CD14-positive monocyte (primary cell): ENCODE measurements around the gene TXNDC15. TPM values are rescaled to one million over a fixed set of nuclear protein-coding genes. Genes with fewer than 3 reads are reported as not detected.

ENCODE experiments used
- DNase-seq, 3 donors: peaks; one replicate each; pipeline ENCODE4 v3.0.0-alpha.2; 2011 to 2022
- H2AFZ ChIP-seq: 2 replicates; pipeline ENCODE4 v1.6.0; 2012; ENCODE audit warnings: mild to moderate bottlenecking, low read depth, low read length, inconsistent platforms; ENCODE audit not compliant: insufficient read depth, poor library complexity, severe bottlenecking
- H3K27ac ChIP-seq, 2 donors: 1 replicate in 1 of 2; 2 replicates in 1 of 2; pipeline ENCODE4 v1.5.1; 2012 to 2013; ENCODE audit warnings: low read length in 2 of 2, control low read depth in 1 of 2, inconsistent platforms in 1 of 2, low read depth in 1 of 2, mild to moderate bottlenecking in 1 of 2
- H3K27me3 ChIP-seq, 2 donors: one replicate each; pipeline versions ENCODE4 v1.6.0 to v1.6.1; 2011 to 2013; ENCODE audit warnings: low read length in 2 of 2; ENCODE audit not compliant: control insufficient read depth in 2 of 2, insufficient read depth in 2 of 2
- H3K36me3 ChIP-seq, 2 donors: replicated peaks in 1 of 2; 1 replicate in 1 of 2; 2 replicates in 1 of 2; pipeline versions ENCODE4 v1.5.1 to v1.6.1; 2012 to 2013; ENCODE audit warnings: low read length in 2 of 2, control low read depth in 1 of 2, inconsistent platforms in 1 of 2, mild to moderate bottlenecking in 1 of 2; ENCODE audit not compliant: insufficient read depth in 2 of 2, control insufficient read depth in 1 of 2
- H3K4me1 ChIP-seq, 2 donors: 1 replicate in 1 of 2; 2 replicates in 1 of 2; pipeline versions ENCODE4 v1.5.1 to v1.6.1; 2012 to 2013; ENCODE audit warnings: low read length in 2 of 2, control low read depth in 1 of 2, inconsistent platforms in 1 of 2, mild to moderate bottlenecking in 1 of 2, moderate library complexity in 1 of 2; ENCODE audit not compliant: insufficient read depth in 2 of 2, control insufficient read depth in 1 of 2
- H3K4me2 ChIP-seq: replicated peaks from 2 replicates; pipeline ENCODE3; 2012; ENCODE audit warnings: low read length, moderate library complexity, mild to moderate bottlenecking; ENCODE audit not compliant: poor library complexity, severe bottlenecking; ENCODE audit errors: extremely low read depth
- H3K4me3 ChIP-seq, 3 experiments: fragments of 200-600 bp in 1 of 3; sonication (generic) in 1 of 3; replicated peaks in 1 of 3; 1 replicate in 2 of 3; 2 replicates in 1 of 3; pipeline ENCODE4 v1.5.1; 2011 to 2013; ENCODE audit warnings: low read length in 3 of 3, mild to moderate bottlenecking in 3 of 3, control low read depth in 2 of 3, low read depth in 2 of 3, inconsistent platforms in 1 of 3, moderate library complexity in 1 of 3
- H3K79me2 ChIP-seq: 2 replicates; pipeline ENCODE4 v1.6.0; 2012; ENCODE audit warnings: mild to moderate bottlenecking, control low read depth, inconsistent platforms, low read length, moderate library complexity; ENCODE audit not compliant: insufficient read depth
- H3K9ac ChIP-seq: 2 replicates; pipeline ENCODE4 v1.6.0; 2017; ENCODE audit warnings: low read length, mild to moderate bottlenecking; ENCODE audit not compliant: insufficient read depth, poor library complexity, severe bottlenecking
- H3K9me3 ChIP-seq, 2 donors: replicated peaks in 1 of 2; 1 replicate in 1 of 2; 2 replicates in 1 of 2; pipeline versions ENCODE4 v1.5.1 to v1.6.1; 2012 to 2013; ENCODE audit warnings: low read length in 2 of 2, control low read depth in 1 of 2; ENCODE audit not compliant: control insufficient read depth in 1 of 2, insufficient read depth in 1 of 2
- H4K20me1 ChIP-seq: 2 replicates; pipeline ENCODE4 v1.6.0; 2012; ENCODE audit warnings: mild to moderate bottlenecking, low read length, control low read depth, moderate library complexity; ENCODE audit not compliant: insufficient read depth
- H3K27ac Mint-ChIP-seq, 7 donors: one replicate each; pipeline ENCODE4 v1.8.0; 2020; ENCODE audit warnings: mild to moderate bottlenecking in 7 of 7, mixed read lengths in 7 of 7, moderate library complexity in 6 of 7, inconsistent platforms in 2 of 7
- H3K27me3 Mint-ChIP-seq, 3 donors: one replicate each; pipeline ENCODE4 v1.8.0; 2021 to 2022; ENCODE audit warnings: low read depth in 3 of 3, mild to moderate bottlenecking in 3 of 3, mixed read lengths in 3 of 3, moderate library complexity in 3 of 3, inconsistent platforms in 1 of 3
- H3K36me3 Mint-ChIP-seq, 2 donors: one replicate each; pipeline ENCODE4 v1.8.0; 2020; ENCODE audit warnings: mixed read lengths in 2 of 2, inconsistent platforms in 1 of 2, mild to moderate bottlenecking in 1 of 2
- H3K4me1 Mint-ChIP-seq: one replicate; pipeline ENCODE4 v1.8.0; 2020; ENCODE audit warnings: mild to moderate bottlenecking, mixed read lengths
- H3K4me3 Mint-ChIP-seq, 2 donors: one replicate each; pipeline ENCODE4 v1.8.0; 2020; ENCODE audit warnings: mild to moderate bottlenecking in 2 of 2, mixed read lengths in 2 of 2, moderate library complexity in 1 of 2
- H3K9me3 Mint-ChIP-seq, 7 donors: one replicate each; pipeline ENCODE4 v1.8.0; 2020 to 2022; ENCODE audit warnings: mixed read lengths in 7 of 7, mild to moderate bottlenecking in 6 of 7, moderate library complexity in 6 of 7, inconsistent platforms in 2 of 7
- WGBS: methylation state at CpG from one replicate; pipeline ENCODE4 v1.1.5; 2013; ENCODE audit warnings: missing lambda C conversion rate; ENCODE audit not compliant: insufficient coverage; 5-methylcytosine and 5-hydroxymethylcytosine counted together
- intact Hi-C, 2 donors: fragments of 100-400 bp; cut with micrococcal nuclease; formaldehyde crosslinking; loops; one replicate each; pipeline versions ENCODE4 v1.15.0 to v1.15.1; 2023
- polyA plus RNA-seq, 3 donors: library from polyadenylated mRNA; depleted of rRNA in 1 of 3; unstranded in 2 of 3; stranded (reverse) in 1 of 3; fragments of 300-500 nt in 2 of 3; fragments of >200 nt in 1 of 3; fragmentation: Illumina TruSeq in 2 of 3; gene quantifications; 1 replicate in 2 of 3; 2 replicates in 1 of 3; pipeline ENCODE4 v1.2.3, GENCODE V29; 2012 to 2021
- TF ChIP-seq, protein P1 (sequence below): fragments of 200-600 bp; IDR thresholded peaks from one replicate; pipeline ENCODE4 v1.8.0; 2022; ENCODE audit warnings: antibody characterized with exemption, mild to moderate bottlenecking

The TXNDC15 gene
- polyA plus RNA-seq, 3 donors: 24.1 to 30.9 (median 28.0) TPM

DNA sequence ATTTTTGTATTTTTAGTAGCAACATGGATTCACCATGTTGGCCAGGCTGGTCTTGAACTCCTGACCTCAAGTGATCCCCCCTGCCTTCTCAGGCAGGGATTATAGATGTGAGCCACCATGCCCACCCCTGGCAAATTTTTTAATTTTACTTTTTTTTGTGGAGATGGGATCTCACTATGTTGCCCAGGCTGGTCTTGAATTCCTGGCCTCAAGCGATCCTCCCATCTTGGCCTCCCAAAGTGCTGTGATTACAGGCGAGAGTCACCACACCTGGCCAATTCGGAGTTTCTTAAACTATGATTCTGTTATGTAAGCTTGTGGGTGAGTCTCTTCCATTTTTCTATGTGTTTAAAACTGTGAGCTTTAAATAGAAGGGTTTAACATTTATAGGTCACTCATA lies 58.3 kb downstream of the TXNDC15 start:
- H3K9me3 ChIP-seq: no peaks in the 10 kb centered on the region
- H3K9ac ChIP-seq: no peak overlapping the region
- H3K4me1 ChIP-seq: no peaks in the 10 kb centered on the region
- H3K36me3 Mint-ChIP-seq: peaks cover 46 to 60% of the 10 kb centered on the region in 2 donors
- intact Hi-C loops: no loop called here
- WGBS: 100% methylated on average over 2 of the region's 3 CpGs
- no peak overlapping the region for H3K4me3 ChIP-seq
- H3K9me3 Mint-ChIP-seq: no peaks in the 10 kb centered on the region
- no peaks in the 10 kb centered on the region for H3K27me3 ChIP-seq
- no peaks in the 10 kb centered on the region for H3K4me1 Mint-ChIP-seq
- H2AFZ ChIP-seq: no peak overlapping the region
- no peaks in the 10 kb centered on the region for H3K79me2 ChIP-seq
- no peak overlapping the region for H3K4me3 Mint-ChIP-seq
- no peak overlapping the region for H3K4me2 ChIP-seq
- H3K27ac Mint-ChIP-seq: no peak overlapping the region
- no peaks in the 10 kb centered on the region for H3K27me3 Mint-ChIP-seq
- no peak for DNase-seq
- TF ChIP-seq, protein P1, sequence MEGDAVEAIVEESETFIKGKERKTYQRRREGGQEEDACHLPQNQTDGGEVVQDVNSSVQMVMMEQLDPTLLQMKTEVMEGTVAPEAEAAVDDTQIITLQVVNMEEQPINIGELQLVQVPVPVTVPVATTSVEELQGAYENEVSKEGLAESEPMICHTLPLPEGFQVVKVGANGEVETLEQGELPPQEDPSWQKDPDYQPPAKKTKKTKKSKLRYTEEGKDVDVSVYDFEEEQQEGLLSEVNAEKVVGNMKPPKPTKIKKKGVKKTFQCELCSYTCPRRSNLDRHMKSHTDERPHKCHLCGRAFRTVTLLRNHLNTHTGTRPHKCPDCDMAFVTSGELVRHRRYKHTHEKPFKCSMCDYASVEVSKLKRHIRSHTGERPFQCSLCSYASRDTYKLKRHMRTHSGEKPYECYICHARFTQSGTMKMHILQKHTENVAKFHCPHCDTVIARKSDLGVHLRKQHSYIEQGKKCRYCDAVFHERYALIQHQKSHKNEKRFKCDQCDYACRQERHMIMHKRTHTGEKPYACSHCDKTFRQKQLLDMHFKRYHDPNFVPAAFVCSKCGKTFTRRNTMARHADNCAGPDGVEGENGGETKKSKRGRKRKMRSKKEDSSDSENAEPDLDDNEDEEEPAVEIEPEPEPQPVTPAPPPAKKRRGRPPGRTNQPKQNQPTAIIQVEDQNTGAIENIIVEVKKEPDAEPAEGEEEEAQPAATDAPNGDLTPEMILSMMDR: no peak
- H3K36me3 ChIP-seq: peaks cover 0 to 58% of the 10 kb centered on the region in 2 donors
- H4K20me1 ChIP-seq: no peaks in the 10 kb centered on the region
- H3K27ac ChIP-seq: no peak overlapping the region

- WGBS: no CpG with 5 or more reads among the region's 5 CpGs
Measured at GRCh38 chr5:134934202-134934601, 60.0 kb downstream of the TXNDC15 start.

More at GRCh38 chr5:134934202-134934601, 60.0 kb downstream of the TXNDC15 start:
- no peaks in the 10 kb centered on the region for H3K4me1 Mint-ChIP-seq
- H3K27me3 Mint-ChIP-seq: no peaks in the 10 kb centered on the region
- intact Hi-C loops: no loop called here
- no peak for DNase-seq
- Histone ChIP-seq H2AFZ (no peak overlapping the region), H3K4me2 (no peak overlapping the region), H3K27ac (no peak overlapping the region), H3K9me3 (no peaks in the 10 kb centered on the region), H3K9ac (no peak overlapping the region), H3K27me3 (no peaks in the 10 kb centered on the region), H3K4me1 (no peaks in the 10 kb centered on the region), H3K4me3 (no peak overlapping the region), H3K79me2 (no peaks in the 10 kb centered on the region), H4K20me1 (no peaks in the 10 kb centered on the region), H3K36me3 (peaks cover 2 to 67% of the 10 kb centered on the region in 2 donors)
- H3K9me3 Mint-ChIP-seq: no peaks in the 10 kb centered on the region
- H3K36me3 Mint-ChIP-seq: peaks cover 58 to 63% of the 10 kb centered on the region in 2 donors
- TF ChIP-seq, protein P1: no peak
- no peak overlapping the region for H3K4me3 Mint-ChIP-seq
- no peak overlapping the region for H3K27ac Mint-ChIP-seq
